D721Med (cell line): Measurements from ENCODE around the gene NUDT15.
"Not testable (repeated sequence)": the region's sequence is repeated elsewhere in the genome, so short reads cannot be mapped to it uniquely, and the experiment has no call there.

Source experiments
- DNase-seq: peaks from one replicate; pipeline ENCODE4 v3.0.0; 2011; ENCODE audit warnings: low spot score; ENCODE audit not compliant: insufficient read length
- FAIRE-seq: peaks from 2 replicates; lab custom pipeline; 2011; peaks lifted over from hg19 to GRCh38; lab: Jason Lieb, UNC
- CTCF ChIP-seq: IDR thresholded peaks from 2 replicates; pipeline ENCODE4 v1.5.1; 2012; ENCODE audit warnings: mild to moderate bottlenecking, control low read depth; ENCODE audit not compliant: insufficient read depth; ENCODE audit errors: missing control alignments

Gene NUDT15

GRCh38 chr13:48000559-48001113 lies 36.9 kb upstream of the NUDT15 start:
- no peak for DNase-seq
- no peak for FAIRE-seq
- TF ChIP-seq CTCF: no peak

GRCh38 chr13:48001114-48001881 lies 36.2 kb upstream of the NUDT15 start, which contains the start of gene SUCLA2:
SUCLA2 (minus strand) TSS chr13:48001273; CDS start chr13:48001269, 4 bp downstream.
- no peak for TF ChIP-seq CTCF
- FAIRE-seq: no peak
- peak; percentile 95 for DNase-seq

- not testable (repeated sequence) for DNase-seq, FAIRE-seq
These were observed 35.5 kb upstream of the NUDT15 start for GRCh38 chr13:48001999-48002398.

- DNase-seq (no peak), FAIRE-seq (no peak)
- no peak for TF ChIP-seq CTCF
These were observed 33.3 kb upstream of the NUDT15 start for GRCh38 chr13:48004201-48004600.

GRCh38 chr13:48006396-48006795 lies 31.1 kb upstream of the NUDT15 start:
- no peak for FAIRE-seq
- DNase-seq: no peak
- no peak for TF ChIP-seq CTCF

GRCh38 chr13:48009284-48009683 lies 28.2 kb upstream of the NUDT15 start:
- DNase-seq (no peak), FAIRE-seq (no peak)
- TF ChIP-seq CTCF: no peak

GRCh38 chr13:48010698-48011097 lies 26.8 kb upstream of the NUDT15 start:
- FAIRE-seq: no peak

More at GRCh38 chr13:48010698-48011097, 26.8 kb upstream of the NUDT15 start:
- no peak for TF ChIP-seq CTCF
- no peak for DNase-seq
